ENCODE measurements around the gene DPF3. TPM values are rescaled to one million over a fixed set of nuclear protein-coding genes. Genes with fewer than 3 reads are reported as not detected.
A peak's percentile ranks its signal among the peaks of the same experiment; 100 is the strongest.

Gene DPF3
- total RNA-seq, 4 donors from 2014 or later = 16.7 to 27.8 (median 20.3) TPM

DNA sequence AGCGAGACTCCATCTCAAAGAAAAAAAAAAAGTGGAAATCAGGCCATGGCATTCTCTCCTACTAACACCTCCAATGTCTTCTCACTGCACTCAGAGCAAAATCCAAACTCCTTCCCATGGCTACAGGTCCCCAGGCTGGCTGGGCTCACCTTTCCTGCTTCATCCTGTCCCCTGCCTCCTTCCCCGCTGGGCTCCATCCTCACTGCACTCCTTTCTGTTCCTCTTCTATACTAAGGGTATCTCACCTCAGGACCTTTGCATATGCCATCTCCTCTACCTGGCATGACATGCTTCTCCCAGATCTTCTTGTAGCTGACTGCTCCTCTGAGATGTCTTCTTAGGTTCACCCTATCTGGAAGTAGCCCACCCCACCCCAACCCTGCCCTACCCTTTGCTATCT, 111.1 kb downstream of the DPF3 start:
- no peak for ATAC-seq
- TF ChIP-seq, protein P1, sequence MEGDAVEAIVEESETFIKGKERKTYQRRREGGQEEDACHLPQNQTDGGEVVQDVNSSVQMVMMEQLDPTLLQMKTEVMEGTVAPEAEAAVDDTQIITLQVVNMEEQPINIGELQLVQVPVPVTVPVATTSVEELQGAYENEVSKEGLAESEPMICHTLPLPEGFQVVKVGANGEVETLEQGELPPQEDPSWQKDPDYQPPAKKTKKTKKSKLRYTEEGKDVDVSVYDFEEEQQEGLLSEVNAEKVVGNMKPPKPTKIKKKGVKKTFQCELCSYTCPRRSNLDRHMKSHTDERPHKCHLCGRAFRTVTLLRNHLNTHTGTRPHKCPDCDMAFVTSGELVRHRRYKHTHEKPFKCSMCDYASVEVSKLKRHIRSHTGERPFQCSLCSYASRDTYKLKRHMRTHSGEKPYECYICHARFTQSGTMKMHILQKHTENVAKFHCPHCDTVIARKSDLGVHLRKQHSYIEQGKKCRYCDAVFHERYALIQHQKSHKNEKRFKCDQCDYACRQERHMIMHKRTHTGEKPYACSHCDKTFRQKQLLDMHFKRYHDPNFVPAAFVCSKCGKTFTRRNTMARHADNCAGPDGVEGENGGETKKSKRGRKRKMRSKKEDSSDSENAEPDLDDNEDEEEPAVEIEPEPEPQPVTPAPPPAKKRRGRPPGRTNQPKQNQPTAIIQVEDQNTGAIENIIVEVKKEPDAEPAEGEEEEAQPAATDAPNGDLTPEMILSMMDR (IDR thresholded peaks at IDR 0.05 in 4 of 5, conservative IDR thresholded peaks at IDR 0.05 in 1 of 5) = no peak
- no peak for TF ChIP-seq POLR2A (IDR thresholded peaks at IDR 0.05)
- Histone ChIP-seq H3K9me3 (no peaks in the 10 kb centered on the region), H3K27me3 (no peaks in the 10 kb centered on the region), H3K4me3 (no peak overlapping the region), H3K27ac (peak overlapping the region; percentile 67 to 93 (median 77)), H3K4me1 (peaks cover 39 to 67% of the 10 kb centered on the region in 2 donors), H3K36me3 (no peaks in the 10 kb centered on the region)
- in situ Hi-C loops (cut with MboI; ENCODE audit: low sequenced_read_pairs in 4 of 4) (no loop called here), intact Hi-C loops (cut with DNase I; ENCODE audit: low total_unique reads) (no loop called here)
- no peak for DNase-seq

DNA sequence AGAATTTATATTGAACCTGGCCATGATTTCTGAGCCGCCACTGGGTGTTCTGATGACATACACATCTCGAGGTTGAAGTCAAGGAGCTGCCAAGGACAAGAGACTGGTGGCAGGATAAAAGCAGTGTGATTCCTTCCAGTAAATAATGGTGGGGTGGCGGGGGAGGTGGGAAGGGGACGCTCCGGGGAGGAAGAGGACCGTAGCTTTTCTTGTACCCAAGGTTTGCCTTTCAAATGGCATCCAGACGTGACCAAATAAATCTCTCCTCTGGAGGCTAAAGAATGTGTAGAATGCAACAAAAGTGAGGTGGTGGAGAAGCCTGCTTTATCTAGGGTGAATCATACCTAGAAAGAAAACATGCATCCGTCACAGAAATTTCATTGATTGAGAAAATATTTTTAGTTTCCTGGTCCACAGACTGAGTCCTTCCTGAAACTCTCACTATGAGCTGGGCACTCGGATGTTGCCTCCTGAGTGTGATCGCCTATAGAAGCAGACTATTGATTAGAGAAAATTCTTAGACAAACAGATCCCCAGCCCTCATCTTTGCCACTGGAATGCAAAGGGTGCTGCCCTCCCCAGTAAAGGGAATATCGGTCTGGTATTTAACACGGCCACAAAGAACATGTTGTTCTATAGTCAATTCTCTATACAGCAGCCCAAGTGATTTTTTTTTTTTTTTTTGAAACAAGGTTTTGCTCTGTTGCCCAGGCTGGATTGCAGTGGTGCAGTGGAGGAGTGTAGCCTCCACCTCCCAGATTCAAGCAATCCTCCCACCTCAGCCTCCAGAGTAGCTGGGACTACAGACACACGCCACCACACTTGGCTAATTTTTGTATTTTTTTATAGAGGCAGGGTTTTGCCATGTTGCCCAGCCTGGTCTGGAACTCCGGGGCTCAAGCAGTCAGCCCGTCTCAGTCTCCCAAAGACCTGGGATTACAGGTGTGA, 112.1 kb downstream of the DPF3 start:
- in situ Hi-C loops (cut with MboI; ENCODE audit: low sequenced_read_pairs in 4 of 4) = no loop called here
- ATAC-seq (peak; percentile 52 to 69), DNase-seq (no peak)
- intact Hi-C loops (cut with DNase I; ENCODE audit: low total_unique reads) = no loop called here
- H3K27me3 ChIP-seq = no peaks in the 10 kb centered on the region
- peak overlapping the region; percentile 67 to 93 (median 77) for H3K27ac ChIP-seq
- H3K4me3 ChIP-seq = no peak overlapping the region
- TF ChIP-seq, protein P1 (IDR thresholded peaks at IDR 0.05 in 4 of 5, conservative IDR thresholded peaks at IDR 0.05 in 1 of 5) = no peak
- TF ChIP-seq POLR2A (IDR thresholded peaks at IDR 0.05) = no peak
- H3K9me3 ChIP-seq = no peaks in the 10 kb centered on the region
- no peaks in the 10 kb centered on the region for H3K36me3 ChIP-seq
- peaks cover 41 to 70% of the 10 kb centered on the region in 2 donors for H3K4me1 ChIP-seq

DNA sequence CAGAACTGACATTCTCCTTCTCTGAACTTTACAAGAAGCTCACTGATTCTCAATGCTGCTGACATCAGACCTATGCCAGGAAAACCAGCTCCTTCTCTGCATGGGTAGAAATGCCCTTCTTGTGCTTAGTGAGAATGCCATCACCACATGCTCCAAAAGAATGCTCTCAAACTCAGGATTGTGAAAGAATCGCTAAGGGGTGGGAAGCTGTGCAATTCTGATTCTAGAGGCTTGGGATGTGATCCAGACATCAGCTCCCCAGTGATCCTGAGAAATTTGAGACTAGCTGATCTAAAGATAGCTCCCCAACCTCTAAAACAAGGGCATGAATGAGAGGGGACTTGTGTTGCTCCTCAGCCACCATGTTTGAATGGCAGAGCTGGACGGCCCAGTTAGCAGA, 113.2 kb downstream of the DPF3 start:
- no peaks in the 10 kb centered on the region for H3K36me3 ChIP-seq
- in situ Hi-C loops (cut with MboI; ENCODE audit: low sequenced_read_pairs in 4 of 4) (no loop called here), intact Hi-C loops (cut with DNase I; ENCODE audit: low total_unique reads) (no loop called here)
- ATAC-seq (peak in 1 of 2 donors; percentile 54), DNase-seq (no peak)
- H3K27me3 ChIP-seq = no peaks in the 10 kb centered on the region
- peaks cover 52 to 81% of the 10 kb centered on the region in 2 donors for H3K4me1 ChIP-seq
- H3K9me3 ChIP-seq = no peaks in the 10 kb centered on the region
- H3K4me3 ChIP-seq = no peak overlapping the region
- no peak for TF ChIP-seq POLR2A (IDR thresholded peaks at IDR 0.05)
- TF ChIP-seq, protein P1 (IDR thresholded peaks at IDR 0.05 in 4 of 5, conservative IDR thresholded peaks at IDR 0.05 in 1 of 5) = no peak
- peak overlapping the region; percentile 67 to 93 (median 77) for H3K27ac ChIP-seq

DNA sequence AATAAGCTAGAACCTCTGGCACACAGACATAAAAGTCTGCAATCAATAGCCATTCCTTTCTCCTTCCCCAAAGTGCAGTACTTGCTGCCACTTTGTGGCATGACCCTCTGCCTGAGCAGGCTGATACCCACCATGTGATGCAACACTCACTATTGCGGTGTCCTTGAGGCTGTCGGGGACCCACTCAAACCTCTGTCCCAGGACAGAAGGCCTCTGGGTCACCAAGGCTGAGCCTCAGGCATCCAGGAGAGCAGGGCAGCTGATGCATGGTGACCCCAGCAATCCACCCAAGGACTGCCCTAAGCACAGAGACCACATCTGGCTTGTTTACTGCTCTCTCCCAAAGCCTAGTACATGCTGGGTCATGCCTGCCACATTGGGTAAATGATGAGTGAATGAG, 114.2 kb downstream of the DPF3 start:
- H3K9me3 ChIP-seq = no peaks in the 10 kb centered on the region
- TF ChIP-seq, protein P1 (IDR thresholded peaks at IDR 0.05 in 4 of 5, conservative IDR thresholded peaks at IDR 0.05 in 1 of 5) = no peak
- TF ChIP-seq POLR2A (IDR thresholded peaks at IDR 0.05) = no peak
- peak overlapping the region; percentile 67 to 93 (median 77) for H3K27ac ChIP-seq
- no peak overlapping the region for H3K4me3 ChIP-seq
- ATAC-seq (no peak), DNase-seq (no peak)
- in situ Hi-C loops (cut with MboI; ENCODE audit: low sequenced_read_pairs in 4 of 4) = no loop called here
- intact Hi-C loops (cut with DNase I; ENCODE audit: low total_unique reads) = no loop called here
- H3K27me3 ChIP-seq = no peaks in the 10 kb centered on the region
- H3K4me1 ChIP-seq = peaks cover 61 to 89% of the 10 kb centered on the region in 2 donors
- H3K36me3 ChIP-seq = no peaks in the 10 kb centered on the region

Data from gastrocnemius medialis (tissue), 4 donors.